Spleen (tissue), 7 donors: Measurements from ENCODE around the gene KCNQ5.

Experiments used
- CTCF ChIP-seq, 11 experiments: fragments of 200-600 bp in 7 of 11; fragments of 450-650 bp in 4 of 11; sonication (generic) in 4 of 11; IDR thresholded peaks in 8 of 11; conservative IDR thresholded peaks in 3 of 11; 1 replicate in 7 of 11; 2 replicates in 4 of 11; pipeline versions ENCODE4 v1.4.0 to v1.8.0; 2016 to 2021; ENCODE audit warnings: antibody characterized with exemption in 11 of 11, inconsistent platforms in 4 of 11, mild to moderate bottlenecking in 1 of 11
- POLR2AphosphoS5 ChIP-seq, 3 donors: sonication (generic); formaldehyde crosslinking; IDR thresholded peaks; one replicate each; pipeline ENCODE4 v1.5.1; 2017; ENCODE audit warnings: antibody characterized with exemption in 3 of 3
- donor health status: DM: no; HTN: no; CAD: no; lungs with moderate emphysema.
- donor health status: DM: no; HTN: no; CAD: no.
- donor health status: DM: no; HTN: no; CAD: no.

- TF ChIP-seq CTCF (IDR thresholded peaks at IDR 0.05 in 8 of 11, conservative IDR thresholded peaks at IDR 0.05 in 3 of 11) (no peak), POLR2AphosphoS5 (IDR thresholded peaks at IDR 0.05) (no peak)
Measured at GRCh38 chr6:72890671-72891070, 268.8 kb downstream of the KCNQ5 start.
